ENCODE results near the gene ENO4. TPM values are rescaled to one million over a fixed set of nuclear protein-coding genes. Genes with fewer than 3 reads are reported as not detected.

ENO4 gene
- total RNA-seq, 1 donor from 2014 or later, result 0.37 TPM

DNA sequence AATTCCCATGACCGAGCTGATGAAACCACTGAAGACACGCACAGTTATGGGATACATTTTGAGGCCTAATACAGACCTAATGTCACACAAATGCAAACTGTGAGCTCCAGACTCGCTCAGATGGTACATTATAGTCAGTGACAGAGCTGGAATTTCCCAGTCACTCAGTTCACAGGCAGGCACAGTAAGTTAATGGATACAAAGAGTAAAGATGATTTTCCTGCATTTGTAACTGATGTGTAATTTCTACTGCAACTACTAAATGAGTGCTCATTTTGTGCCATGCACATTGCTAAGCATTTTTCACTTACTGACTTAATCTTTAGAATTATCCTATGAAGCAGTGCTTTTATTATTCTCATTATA is 56.5 kb downstream of the ENO4 start:
- no peak for DNase-seq (ENCODE audit: low read depth, low spot score)

DNA sequence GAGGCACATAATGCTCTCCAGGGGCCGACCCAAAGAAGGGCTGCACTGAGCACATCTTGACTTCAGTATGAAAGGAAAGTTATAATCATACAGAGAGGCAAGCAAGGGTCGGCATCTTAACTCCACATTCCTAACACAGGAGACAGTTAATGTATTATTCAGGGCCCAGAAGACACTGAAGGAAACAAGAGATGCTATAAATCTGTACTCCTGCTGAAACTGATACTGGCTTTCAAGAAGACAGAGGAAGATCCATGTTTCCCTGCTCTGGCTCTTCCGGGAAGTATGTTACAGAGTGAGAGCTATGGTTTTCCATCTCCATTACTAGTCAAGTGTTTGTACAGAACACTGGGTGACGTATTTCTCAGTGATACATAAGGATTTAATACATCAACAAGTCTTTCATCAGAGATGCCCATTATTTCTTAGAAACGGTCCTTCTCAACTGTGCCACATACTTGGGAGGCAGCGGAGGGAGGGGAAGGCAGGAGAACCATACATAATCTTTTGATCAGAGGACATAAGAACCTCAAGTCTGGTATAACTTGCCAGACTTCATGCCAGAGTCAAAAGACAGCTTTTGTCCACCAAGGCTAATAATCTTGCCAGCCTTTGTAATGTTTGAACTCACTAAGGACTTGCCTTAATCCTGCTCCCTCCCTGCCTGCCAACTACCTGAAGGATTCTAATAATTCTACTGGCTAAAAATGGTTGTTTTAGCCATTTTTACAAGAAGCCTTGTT is 58.1 kb downstream of the ENO4 start:
- H3K9me3 Mint-ChIP-seq, result no peaks in the 10 kb centered on the region
- peaks cover 8% of the 10 kb centered on the region for H3K4me1 Mint-ChIP-seq
- H3K27ac Mint-ChIP-seq (ENCODE audit: unreplicated experiment), result no peak overlapping the region
- TF ChIP-seq, protein P1, sequence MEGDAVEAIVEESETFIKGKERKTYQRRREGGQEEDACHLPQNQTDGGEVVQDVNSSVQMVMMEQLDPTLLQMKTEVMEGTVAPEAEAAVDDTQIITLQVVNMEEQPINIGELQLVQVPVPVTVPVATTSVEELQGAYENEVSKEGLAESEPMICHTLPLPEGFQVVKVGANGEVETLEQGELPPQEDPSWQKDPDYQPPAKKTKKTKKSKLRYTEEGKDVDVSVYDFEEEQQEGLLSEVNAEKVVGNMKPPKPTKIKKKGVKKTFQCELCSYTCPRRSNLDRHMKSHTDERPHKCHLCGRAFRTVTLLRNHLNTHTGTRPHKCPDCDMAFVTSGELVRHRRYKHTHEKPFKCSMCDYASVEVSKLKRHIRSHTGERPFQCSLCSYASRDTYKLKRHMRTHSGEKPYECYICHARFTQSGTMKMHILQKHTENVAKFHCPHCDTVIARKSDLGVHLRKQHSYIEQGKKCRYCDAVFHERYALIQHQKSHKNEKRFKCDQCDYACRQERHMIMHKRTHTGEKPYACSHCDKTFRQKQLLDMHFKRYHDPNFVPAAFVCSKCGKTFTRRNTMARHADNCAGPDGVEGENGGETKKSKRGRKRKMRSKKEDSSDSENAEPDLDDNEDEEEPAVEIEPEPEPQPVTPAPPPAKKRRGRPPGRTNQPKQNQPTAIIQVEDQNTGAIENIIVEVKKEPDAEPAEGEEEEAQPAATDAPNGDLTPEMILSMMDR (conservative IDR thresholded peaks at IDR 0.05), result no peak
- DNase-seq (ENCODE audit: low read depth, low spot score), result no peak
- no peaks in the 10 kb centered on the region for H3K27me3 Mint-ChIP-seq (ENCODE audit: low read depth)
- H3K36me3 Mint-ChIP-seq (ENCODE audit: low read depth), result no peaks in the 10 kb centered on the region
- no peak overlapping the region for H3K4me3 Mint-ChIP-seq

More for the DNA sequence above, 56.5 kb downstream of the ENO4 start:
- Mint-ChIP-seq H3K9me3 (no peaks in the 10 kb centered on the region), H3K36me3 (ENCODE audit: low read depth) (no peaks in the 10 kb centered on the region), H3K27me3 (ENCODE audit: low read depth) (no peaks in the 10 kb centered on the region), H3K4me1 (peaks cover 5% of the 10 kb centered on the region), H3K27ac (ENCODE audit: unreplicated experiment) (no peak overlapping the region), H3K4me3 (no peak overlapping the region)
- TF ChIP-seq, protein P1 (conservative IDR thresholded peaks at IDR 0.05), result no peak

- H3K36me3 Mint-ChIP-seq (ENCODE audit: low read depth), result peaks cover under 1% of the 10 kb centered on the region
- H3K4me1 Mint-ChIP-seq, result peaks cover 8% of the 10 kb centered on the region
- TF ChIP-seq, protein P1 (conservative IDR thresholded peaks at IDR 0.05), result no peak
- no peak overlapping the region for H3K27ac Mint-ChIP-seq (ENCODE audit: unreplicated experiment)
- no peak overlapping the region for H3K4me3 Mint-ChIP-seq
- no peaks in the 10 kb centered on the region for H3K27me3 Mint-ChIP-seq (ENCODE audit: low read depth)
- no peak for DNase-seq (ENCODE audit: low read depth, low spot score)
- no peaks in the 10 kb centered on the region for H3K9me3 Mint-ChIP-seq
Observed at GRCh38 chr10:116909307-116909706, 60.0 kb downstream of the ENO4 start.

DNA sequence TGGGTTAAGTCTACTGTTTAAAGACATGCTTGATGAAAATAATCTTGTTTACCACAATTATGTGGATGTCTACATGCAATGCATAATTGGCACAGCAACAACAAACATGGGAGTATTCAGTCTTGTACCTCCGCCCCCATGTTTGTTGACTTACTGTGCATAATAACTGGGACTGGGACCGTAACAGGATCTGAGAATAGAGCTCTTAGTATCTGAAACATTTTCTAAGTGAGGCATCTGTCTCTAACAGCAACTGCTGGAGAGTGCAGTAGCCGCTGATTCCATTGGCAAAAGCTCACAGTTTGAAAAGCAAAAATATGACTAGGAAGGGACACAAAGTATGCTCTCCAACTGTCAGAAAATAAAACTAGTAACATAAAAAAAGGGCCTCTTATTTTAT is 61.6 kb downstream of the ENO4 start:
- TF ChIP-seq, protein P1 (conservative IDR thresholded peaks at IDR 0.05), result no peak
- peaks cover 8% of the 10 kb centered on the region for H3K4me1 Mint-ChIP-seq
- no peak for DNase-seq (ENCODE audit: low read depth, low spot score)
- no peak overlapping the region for H3K4me3 Mint-ChIP-seq
- no peak overlapping the region for H3K27ac Mint-ChIP-seq (ENCODE audit: unreplicated experiment)
- H3K9me3 Mint-ChIP-seq, result no peaks in the 10 kb centered on the region
- no peaks in the 10 kb centered on the region for H3K27me3 Mint-ChIP-seq (ENCODE audit: low read depth)
- H3K36me3 Mint-ChIP-seq (ENCODE audit: low read depth), result peaks cover 3% of the 10 kb centered on the region

GRCh38 chr10:116912162-116912561 is 62.9 kb downstream of the ENO4 start:
- TF ChIP-seq, protein P1 (conservative IDR thresholded peaks at IDR 0.05), result no peak
- Mint-ChIP-seq H3K9me3 (no peaks in the 10 kb centered on the region), H3K27me3 (ENCODE audit: low read depth) (no peaks in the 10 kb centered on the region), H3K27ac (ENCODE audit: unreplicated experiment) (no peak overlapping the region), H3K4me1 (peaks cover 8% of the 10 kb centered on the region), H3K36me3 (ENCODE audit: low read depth) (peaks cover 3% of the 10 kb centered on the region), H3K4me3 (no peak overlapping the region)
- no peak for DNase-seq (ENCODE audit: low read depth, low spot score)
